ENCODE results near the gene ASF1A.

Gene ASF1A

GRCh38 chr6:118881440-118882313, 12.3 kb upstream of the ASF1A start:
- DNase-seq (ENCODE audit: low read depth in 2 of 2) = no peak

- no peak for DNase-seq (ENCODE audit: low read depth in 2 of 2)
Measured at GRCh38 chr6:118882314-118882905, 11.5 kb upstream of the ASF1A start.

GRCh38 chr6:118886641-118887040, 7.3 kb upstream of the ASF1A start:
- no peak for DNase-seq (ENCODE audit: low read depth in 2 of 2)

- no peak for DNase-seq (ENCODE audit: low read depth in 2 of 2)
Measured at GRCh38 chr6:118889163-118889562, 4.8 kb upstream of the ASF1A start.

- DNase-seq (ENCODE audit: low read depth in 2 of 2) = no peak
Measured at GRCh38 chr6:118890997-118891790, 2.8 kb upstream of the ASF1A start.

- no peak for DNase-seq (ENCODE audit: low read depth in 2 of 2)
Measured at GRCh38 chr6:118892355-118892991, 1.5 kb upstream of the ASF1A start.

- DNase-seq (ENCODE audit: low read depth in 2 of 2) = peak; percentile 38 to 46
Measured at GRCh38 chr6:118893064-118893806, 717 bp upstream of the ASF1A start.

GRCh38 chr6:118894425-118895260, 691 bp downstream of the ASF1A start:
- DNase-seq (ENCODE audit: low read depth in 2 of 2) = peak in 1 of 2 experiments; percentile 28

GRCh38 chr6:118895261-118895560, 1.3 kb downstream of the ASF1A start:
- no peak for DNase-seq (ENCODE audit: low read depth in 2 of 2)

GRCh38 chr6:118895859-118896258, 1.9 kb downstream of the ASF1A start:
- DNase-seq (ENCODE audit: low read depth in 2 of 2) = no peak

GRCh38 chr6:118896339-118897136, 2.6 kb downstream of the ASF1A start:
- DNase-seq (ENCODE audit: low read depth in 2 of 2) = peak in 1 of 2 experiments; percentile 15

- no peak for DNase-seq (ENCODE audit: low read depth in 2 of 2)
Measured at GRCh38 chr6:118897386-118897785, 3.4 kb downstream of the ASF1A start.

GRCh38 chr6:118899948-118900347, 6.0 kb downstream of the ASF1A start:
- DNase-seq (ENCODE audit: low read depth in 2 of 2) = no peak

GRCh38 chr6:118902726-118903125, 8.8 kb downstream of the ASF1A start:
- DNase-seq (ENCODE audit: low read depth in 2 of 2) = no peak

- no peak for DNase-seq (ENCODE audit: low read depth in 2 of 2)
Measured at GRCh38 chr6:118903138-118903537, 9.2 kb downstream of the ASF1A start.

- no peak for DNase-seq (ENCODE audit: low read depth in 2 of 2)
Measured at GRCh38 chr6:118903691-118904090, 9.7 kb downstream of the ASF1A start.

GRCh38 chr6:118905084-118905483, 11.1 kb downstream of the ASF1A start:
- no peak for DNase-seq (ENCODE audit: low read depth in 2 of 2)

- DNase-seq (ENCODE audit: low read depth in 2 of 2) = no peak
Measured at GRCh38 chr6:118905851-118906250, 11.9 kb downstream of the ASF1A start.

- no peak for DNase-seq (ENCODE audit: low read depth in 2 of 2)
Measured at GRCh38 chr6:118908441-118908840, 14.5 kb downstream of the ASF1A start.

- no peak for DNase-seq (ENCODE audit: low read depth in 2 of 2)
Measured at GRCh38 chr6:118912646-118913045, 18.7 kb downstream of the ASF1A start.
